Colon (tissue), 2 donors: ENCODE results near the gene WDR62.

Experiments used
- FAIRE-seq: peaks from 2 replicates; lab custom pipeline; 2012; peaks lifted over from hg19 to GRCh38; lab: Jason Lieb, UNC
- donor health status: control.
- donor health status: control.

The WDR62 gene

GRCh38 chr19:36054733-36055686 is at the start of gene WDR62:
TSS of gene WDR62 (plus strand) at chr19:36054897. CDS start at chr19:36054972, 75 bp downstream.
- FAIRE-seq = no peak

GRCh38 chr19:36006955-36007354 is 47.7 kb upstream of the WDR62 start:
- FAIRE-seq = no peak

GRCh38 chr19:36008336-36008978 is 46.2 kb upstream of the WDR62 start, which contains the start of gene SYNE4:
TSS of gene SYNE4 (minus strand) at chr19:36008813. CDS start at chr19:36008681, 132 bp downstream.
- FAIRE-seq = no peak

DNA sequence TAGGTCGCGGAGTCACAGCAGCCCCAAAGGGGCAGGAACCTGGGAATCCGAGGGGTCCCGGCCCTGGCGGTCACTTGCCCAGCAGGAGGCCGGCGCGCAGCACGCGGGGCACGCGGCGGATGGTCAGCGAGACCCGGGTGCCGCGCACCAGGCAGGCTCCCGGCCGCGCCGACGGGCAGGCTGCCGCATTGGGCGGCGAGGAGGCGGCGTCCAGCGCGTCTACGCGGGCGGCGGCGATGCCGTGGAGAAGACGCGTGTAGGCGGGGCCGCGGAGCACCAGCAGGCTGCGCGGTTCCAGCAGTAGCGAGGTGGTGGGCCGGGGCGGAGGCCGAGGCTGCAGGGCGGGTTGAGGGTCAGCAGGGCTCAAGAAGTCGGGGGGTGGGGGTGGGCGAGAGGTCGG is 45.5 kb upstream of the WDR62 start:
- FAIRE-seq = no peak

- no peak for FAIRE-seq
Measured at GRCh38 chr19:36009633-36010379, 44.9 kb upstream of the WDR62 start.

GRCh38 chr19:36010402-36010801 is 44.3 kb upstream of the WDR62 start:
- no peak for FAIRE-seq

DNA sequence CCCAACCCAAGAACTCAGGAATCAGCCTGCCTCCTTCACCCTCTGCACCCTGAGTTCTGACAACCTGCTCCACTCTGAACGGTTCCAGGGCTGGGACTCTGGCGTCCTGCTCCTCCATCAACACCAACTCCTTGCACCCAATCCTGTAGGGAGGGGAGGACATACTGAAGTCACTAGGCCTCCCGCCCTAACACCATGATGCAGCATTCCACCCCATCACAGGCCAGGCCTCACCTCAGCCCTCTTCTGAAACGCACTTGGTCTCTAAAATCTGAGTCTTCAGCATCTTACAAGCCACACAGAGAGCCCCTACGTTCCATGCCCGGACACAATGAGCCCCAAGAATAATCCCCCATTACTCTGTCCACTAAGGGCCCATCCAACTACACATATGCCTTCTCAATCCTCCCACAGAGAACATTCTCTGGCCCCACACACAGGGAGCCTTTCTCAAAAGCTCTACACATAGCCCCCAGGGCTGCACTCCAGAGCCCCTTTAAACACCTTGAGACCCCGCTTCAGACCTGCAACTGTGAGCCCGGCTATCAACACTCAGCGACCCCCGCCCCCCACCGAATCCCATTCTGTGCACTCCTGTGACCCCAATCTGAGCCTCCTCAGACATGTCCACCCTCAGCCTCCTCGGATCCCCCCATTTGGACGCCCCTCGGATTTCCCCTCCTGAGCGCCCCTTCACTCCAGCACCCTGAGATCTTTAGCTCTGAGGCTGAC is 41.3 kb upstream of the WDR62 start:
- no peak for FAIRE-seq

DNA sequence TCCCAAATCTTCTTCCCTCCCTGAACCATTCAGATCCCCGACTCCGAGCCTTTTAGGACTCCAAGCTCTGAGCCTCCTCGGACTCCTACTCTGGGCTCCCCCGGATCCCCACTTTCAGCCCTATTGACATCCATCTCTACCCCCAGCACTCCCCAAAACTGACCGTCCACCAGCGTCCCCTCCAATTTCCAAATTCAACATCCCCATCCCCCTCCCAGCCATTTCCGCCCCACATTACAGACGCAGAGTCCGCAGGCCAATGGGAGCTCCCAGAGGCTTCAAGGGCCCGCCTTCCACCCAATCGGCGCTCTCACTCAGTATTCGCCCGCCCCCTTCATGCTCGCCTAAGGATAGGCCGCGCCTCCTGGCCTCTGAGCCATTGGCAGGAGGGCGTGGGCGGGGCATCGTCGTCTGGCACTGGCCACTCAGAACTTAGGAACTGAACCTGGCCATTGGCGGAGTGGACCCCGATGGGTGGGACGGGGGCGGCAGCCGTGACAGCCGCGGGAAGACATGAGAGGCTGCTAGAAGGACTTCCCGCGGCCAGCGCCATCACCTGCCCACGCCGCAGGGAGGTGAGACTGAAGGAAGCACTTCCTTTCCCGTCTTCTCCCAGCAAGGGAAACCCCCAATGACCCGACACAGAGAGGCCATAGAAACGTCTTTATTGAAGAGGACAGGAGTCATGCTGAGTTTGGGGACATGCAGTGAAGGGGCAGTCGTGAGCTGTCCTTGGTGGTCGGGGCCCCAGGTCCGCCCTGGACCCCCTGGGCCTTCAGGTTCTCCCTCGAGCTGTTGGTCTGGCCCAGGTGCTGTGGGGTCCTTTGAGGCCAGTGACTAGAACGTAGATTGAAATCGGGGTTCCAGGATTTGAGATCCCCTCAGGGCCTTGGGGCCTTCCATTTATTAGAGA is 40.4 kb upstream of the WDR62 start, which contains the start of gene ALKBH6:
Gene ALKBH6 (minus strand): TSS at position 202 of the 913 bp plus-strand sequence. CDS start 816 bp downstream, outside the sequence.
- FAIRE-seq = peak; percentile 82

- no peak for FAIRE-seq
Measured at GRCh38 chr19:36019061-36019670, 35.5 kb upstream of the WDR62 start.

GRCh38 chr19:36023432-36023831 is 31.3 kb upstream of the WDR62 start:
- FAIRE-seq = no peak

GRCh38 chr19:36025541-36025940 is 29.2 kb upstream of the WDR62 start:
- FAIRE-seq = no peak

GRCh38 chr19:36026091-36026876 is 28.4 kb upstream of the WDR62 start:
- FAIRE-seq = no peak

GRCh38 chr19:36027696-36028095 is 27.0 kb upstream of the WDR62 start:
- FAIRE-seq = no peak

GRCh38 chr19:36028313-36029041 is 26.2 kb upstream of the WDR62 start:
- FAIRE-seq = no peak

DNA sequence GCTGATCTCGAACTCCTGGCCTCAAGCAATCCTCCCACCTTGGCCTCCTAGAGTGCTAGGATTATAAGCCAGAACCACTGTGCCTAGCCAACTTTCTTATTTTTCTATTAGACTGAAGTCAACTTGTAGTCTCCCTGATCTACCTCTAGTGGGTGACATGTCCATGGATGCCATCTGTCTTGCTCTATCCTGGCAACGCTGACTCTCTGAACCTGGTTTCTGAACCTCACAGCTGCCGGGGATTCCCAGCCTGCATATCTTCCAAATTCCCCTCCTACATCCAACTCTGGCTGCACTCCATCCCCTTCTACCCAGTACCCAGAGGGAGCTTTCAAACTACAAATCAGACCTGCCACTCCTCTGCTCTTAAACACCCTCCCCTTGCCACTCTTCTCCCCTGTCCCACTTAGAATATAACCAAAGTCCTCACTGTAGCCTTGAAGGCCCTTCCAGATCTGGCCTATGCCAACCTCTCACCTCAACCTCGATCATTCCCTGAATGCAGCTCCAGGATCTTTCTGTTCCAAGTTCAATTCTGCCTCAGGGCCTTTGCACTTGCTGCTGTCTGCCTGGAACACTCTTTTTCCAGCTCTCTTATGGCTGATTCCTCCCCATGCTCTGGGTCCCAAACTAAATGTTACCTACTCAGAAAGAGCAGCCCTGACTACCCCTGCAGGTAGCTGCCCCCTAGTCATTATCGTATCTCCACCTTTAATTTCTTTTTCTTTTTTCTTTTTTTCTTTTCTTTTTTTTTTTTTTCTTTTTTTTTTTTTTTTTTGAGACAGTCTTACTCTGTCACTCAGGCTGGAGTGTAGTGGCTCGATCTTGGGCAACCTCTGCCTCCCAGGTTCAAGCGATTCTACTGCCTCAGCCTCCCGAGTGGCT is 24.2 kb upstream of the WDR62 start:
- FAIRE-seq = no peak

DNA sequence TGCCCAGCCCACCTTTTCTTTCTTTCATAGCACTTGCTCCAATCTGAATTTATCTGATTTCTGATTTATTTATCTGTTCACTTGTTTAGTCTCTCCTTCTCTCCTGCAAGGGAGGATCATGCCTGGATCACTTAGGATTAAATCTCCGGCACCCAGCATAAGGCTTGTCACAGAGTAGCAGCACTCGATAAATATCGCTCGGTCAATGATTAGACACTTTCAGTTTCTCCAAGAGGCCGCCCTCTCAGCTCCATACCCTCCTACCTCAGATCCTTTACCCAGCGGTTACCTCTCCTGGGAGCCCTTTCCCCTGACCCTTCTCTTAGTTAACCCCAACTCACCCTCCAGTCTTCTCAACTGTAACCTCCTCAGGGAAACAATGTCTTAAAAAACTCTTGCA is 23.4 kb upstream of the WDR62 start:
- no peak for FAIRE-seq

GRCh38 chr19:36032251-36033104 is 22.2 kb upstream of the WDR62 start, which contains the start of gene CLIP3:
TSS of gene CLIP3 (minus strand) at chr19:36032873. CDS start at chr19:36032357, 516 bp downstream.
- FAIRE-seq = no peak
